Ovary (tissue), 3 donors: Measurements from ENCODE around the gene METTL23.

Experiments
- EP300 ChIP-seq: sonication (generic); formaldehyde crosslinking; IDR thresholded peaks from one replicate; pipeline ENCODE4 v1.6.1; 2017; ENCODE audit warnings: antibody characterized with exemption
- TF ChIP-seq, protein P1 (sequence below), 3 donors: fragments of 450-650 bp in 2 of 3; fragments of 200-600 bp in 1 of 3; IDR thresholded peaks; one replicate each; pipeline versions ENCODE4 v1.5.1 to v1.8.0; 2016 to 2022; ENCODE audit warnings: antibody characterized with exemption in 3 of 3, mild to moderate bottlenecking in 1 of 3
- donor health status: DM: no; HTN: no; CAD: no.

GRCh38 chr17:76710863-76711611 is 15.6 kb upstream of the METTL23 start, which contains the start of gene MXRA7:
- TF ChIP-seq, protein P1, sequence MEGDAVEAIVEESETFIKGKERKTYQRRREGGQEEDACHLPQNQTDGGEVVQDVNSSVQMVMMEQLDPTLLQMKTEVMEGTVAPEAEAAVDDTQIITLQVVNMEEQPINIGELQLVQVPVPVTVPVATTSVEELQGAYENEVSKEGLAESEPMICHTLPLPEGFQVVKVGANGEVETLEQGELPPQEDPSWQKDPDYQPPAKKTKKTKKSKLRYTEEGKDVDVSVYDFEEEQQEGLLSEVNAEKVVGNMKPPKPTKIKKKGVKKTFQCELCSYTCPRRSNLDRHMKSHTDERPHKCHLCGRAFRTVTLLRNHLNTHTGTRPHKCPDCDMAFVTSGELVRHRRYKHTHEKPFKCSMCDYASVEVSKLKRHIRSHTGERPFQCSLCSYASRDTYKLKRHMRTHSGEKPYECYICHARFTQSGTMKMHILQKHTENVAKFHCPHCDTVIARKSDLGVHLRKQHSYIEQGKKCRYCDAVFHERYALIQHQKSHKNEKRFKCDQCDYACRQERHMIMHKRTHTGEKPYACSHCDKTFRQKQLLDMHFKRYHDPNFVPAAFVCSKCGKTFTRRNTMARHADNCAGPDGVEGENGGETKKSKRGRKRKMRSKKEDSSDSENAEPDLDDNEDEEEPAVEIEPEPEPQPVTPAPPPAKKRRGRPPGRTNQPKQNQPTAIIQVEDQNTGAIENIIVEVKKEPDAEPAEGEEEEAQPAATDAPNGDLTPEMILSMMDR (IDR thresholded peaks at IDR 0.05), result no peak
- no peak for TF ChIP-seq EP300
